Measurements from ENCODE around the gene PARVA. TPM values are rescaled to one million over a fixed set of nuclear protein-coding genes. Genes with fewer than 3 reads are reported as not detected.

Gene PARVA
- total RNA-seq, 4 donors from 2014 or later, result 167 to 245 (median 240) TPM

GRCh38 chr11:12503039-12503484, 125.7 kb downstream of the PARVA start:
- Histone ChIP-seq H3K27ac (peak overlapping the region in 3 of 4 donors; percentile 19 to 37 (median 36)), H3K27me3 (no peaks in the 10 kb centered on the region), H3K36me3 (peaks cover 0 to 61% of the 10 kb centered on the region in 2 donors), H3K9me3 (no peaks in the 10 kb centered on the region), H3K4me3 (no peak overlapping the region), H3K4me1 (peaks cover 7 to 59% (median 15%) of the 10 kb centered on the region in 3 donors)
- no peak for ATAC-seq
- WGBS, 2 donors (ENCODE audit: low coverage in 1 of 2), result 33 to 50% methylated on average over 2 to 3 of the region's 3 CpGs
- TF ChIP-seq EP300 (IDR thresholded peaks at IDR 0.05) (no peak), CTCF (IDR thresholded peaks at IDR 0.05) (no peak), POLR2AphosphoS5 (IDR thresholded peaks at IDR 0.05) (peak; percentile 58), POLR2A (IDR thresholded peaks at IDR 0.05) (no peak)

GRCh38 chr11:12503886-12504285, 126.5 kb downstream of the PARVA start:
- Histone ChIP-seq H3K4me3 (no peak overlapping the region), H3K36me3 (peaks cover 0 to 56% of the 10 kb centered on the region in 2 donors), H3K9me3 (no peaks in the 10 kb centered on the region), H3K27me3 (no peaks in the 10 kb centered on the region), H3K4me1 (peaks cover 7 to 67% (median 18%) of the 10 kb centered on the region in 3 donors), H3K27ac (peak overlapping the region in 3 of 4 donors; percentile 19 to 37 (median 20))
- WGBS, 2 donors (ENCODE audit: low coverage in 1 of 2), result 0 to 46% methylated on average over 1 to 3 of the region's 3 CpGs
- no peak for ATAC-seq
- TF ChIP-seq EP300 (IDR thresholded peaks at IDR 0.05), result no peak
- no peak for TF ChIP-seq CTCF (IDR thresholded peaks at IDR 0.05)
- TF ChIP-seq POLR2A (IDR thresholded peaks at IDR 0.05), result no peak
- no peak for TF ChIP-seq POLR2AphosphoS5 (IDR thresholded peaks at IDR 0.05)

- ATAC-seq, result no peak
- peak overlapping the region in 3 of 4 donors; percentile 3 to 65 (median 32) for H3K27ac ChIP-seq
- WGBS, 2 donors (ENCODE audit: low coverage in 1 of 2), result 69 to 100% methylated on average over 2 of the region's 2 CpGs
- no peak overlapping the region for H3K4me3 ChIP-seq
- H3K4me1 ChIP-seq, result peaks cover 7 to 75% (median 18%) of the 10 kb centered on the region in 3 donors
- TF ChIP-seq CTCF (IDR thresholded peaks at IDR 0.05) (no peak), POLR2AphosphoS5 (IDR thresholded peaks at IDR 0.05) (no peak), EP300 (IDR thresholded peaks at IDR 0.05) (no peak), POLR2A (IDR thresholded peaks at IDR 0.05) (no peak)
- peaks cover 0 to 57% of the 10 kb centered on the region in 2 donors for H3K36me3 ChIP-seq
- H3K9me3 ChIP-seq, result no peaks in the 10 kb centered on the region
- H3K27me3 ChIP-seq, result no peaks in the 10 kb centered on the region
These were observed 127.8 kb downstream of the PARVA start for GRCh38 chr11:12505183-12505582.

GRCh38 chr11:12506404-12506921, 129.1 kb downstream of the PARVA start:
- ATAC-seq, result no peak
- TF ChIP-seq EP300 (IDR thresholded peaks at IDR 0.05) (no peak), POLR2A (IDR thresholded peaks at IDR 0.05) (no peak), CTCF (IDR thresholded peaks at IDR 0.05) (no peak), POLR2AphosphoS5 (IDR thresholded peaks at IDR 0.05) (no peak)
- H3K36me3 ChIP-seq, result peaks cover 0 to 57% of the 10 kb centered on the region in 2 donors
- peaks cover 7 to 73% (median 18%) of the 10 kb centered on the region in 3 donors for H3K4me1 ChIP-seq
- peak overlapping the region in 2 of 4 donors; percentile 65 to 66 for H3K27ac ChIP-seq
- no peak overlapping the region for H3K4me3 ChIP-seq
- H3K27me3 ChIP-seq, result no peaks in the 10 kb centered on the region
- H3K9me3 ChIP-seq, result no peaks in the 10 kb centered on the region

- peaks cover 0 to 62% of the 10 kb centered on the region in 2 donors for H3K36me3 ChIP-seq
- ATAC-seq, result no peak
- H3K4me1 ChIP-seq, result peaks cover 6 to 69% (median 18%) of the 10 kb centered on the region in 3 donors
- no peak overlapping the region for H3K4me3 ChIP-seq
- H3K27ac ChIP-seq, result peak overlapping the region in 3 of 4 donors; percentile 65 to 66 (median 66)
- WGBS, 2 donors (ENCODE audit: low coverage in 1 of 2), result 25 to 65% methylated on average over 2 to 3 of the region's 4 CpGs
- H3K27me3 ChIP-seq, result no peaks in the 10 kb centered on the region
- TF ChIP-seq EP300 (IDR thresholded peaks at IDR 0.05) (no peak), POLR2A (IDR thresholded peaks at IDR 0.05) (no peak), POLR2AphosphoS5 (IDR thresholded peaks at IDR 0.05) (no peak), CTCF (IDR thresholded peaks at IDR 0.05) (no peak)
- no peaks in the 10 kb centered on the region for H3K9me3 ChIP-seq
These were observed 130.0 kb downstream of the PARVA start for GRCh38 chr11:12507391-12507790.

All from gastroesophageal sphincter (tissue), 4 donors.